Liver (tissue), 3 donors: ENCODE measurements around the gene CSTPP1.

ENCODE experiments used
- ATF3 ChIP-seq: IDR thresholded peaks from 2 replicates; pipeline ENCODE4 v1.6.1; 2016; ENCODE audit warnings: antibody characterized with exemption
- CTCF ChIP-seq: fragments of 150-350 bp; IDR thresholded peaks from 2 replicates; pipeline ENCODE4 v1.5.1; 2017; ENCODE audit warnings: improper control_type of control experiment, low read depth, low read length; ENCODE audit not compliant: missing input control
- EGR1 ChIP-seq, 2 donors: IDR thresholded peaks; 2 replicates each; pipeline ENCODE4 v1.6.1; 2016 to 2018; ENCODE audit warnings: antibody characterized with exemption in 2 of 2, low read depth in 2 of 2
- FOXA1 ChIP-seq: IDR thresholded peaks from 2 replicates; pipeline ENCODE4 v1.6.1; 2016; ENCODE audit warnings: antibody characterized with exemption
- JUND ChIP-seq, 2 donors: IDR thresholded peaks; 2 replicates each; pipeline ENCODE4 v1.6.1; 2016; ENCODE audit warnings: antibody characterized with exemption in 2 of 2
- MAX ChIP-seq: IDR thresholded peaks from 2 replicates; pipeline ENCODE4 v1.6.1; 2016; ENCODE audit warnings: antibody characterized with exemption
- RAD21 ChIP-seq, 2 donors: IDR thresholded peaks; 2 replicates each; pipeline ENCODE4 v1.6.1; 2016; ENCODE audit warnings: antibody characterized with exemption in 2 of 2, mild to moderate bottlenecking in 2 of 2
- REST ChIP-seq: IDR thresholded peaks from 2 replicates; pipeline ENCODE4 v1.6.1; 2016; ENCODE audit warnings: antibody characterized with exemption, mild to moderate bottlenecking
- RXRA ChIP-seq, 2 donors: IDR thresholded peaks; 2 replicates each; pipeline ENCODE4 v1.6.1; 2017 to 2018; ENCODE audit warnings: antibody characterized with exemption in 2 of 2, mild to moderate bottlenecking in 1 of 2
- TAF1 ChIP-seq: conservative IDR thresholded peaks from 2 replicates; pipeline ENCODE4 v1.6.1; 2016; ENCODE audit warnings: antibody characterized with exemption, mild to moderate bottlenecking
- YY1 ChIP-seq: IDR thresholded peaks from 2 replicates; pipeline ENCODE4 v1.6.1; 2016; ENCODE audit warnings: antibody characterized with exemption, mild to moderate bottlenecking
- donor health status: healthy.
- donor health status: healthy.

GRCh38 chr11:47176328-47177228 is 240.0 kb downstream of the CSTPP1 start, which contains the start of gene ARFGAP2:
- TF ChIP-seq CTCF (no peak), EGR1 (IDR thresholded peaks at IDR 0.05; ENCODE audit: low read depth in 2 of 2) (peak in 1 of 2 donors; percentile 59), YY1 (peak; percentile 98), TAF1 (no peak), REST (peak; percentile 46), RAD21 (IDR thresholded peaks at IDR 0.05) (no peak), JUND (IDR thresholded peaks at IDR 0.05) (no peak), MAX (peak; percentile 0), FOXA1 (no peak), RXRA (IDR thresholded peaks at IDR 0.05) (peak in 1 of 2 donors; percentile 26), ATF3 (no peak)
